Activated CD8-positive, alpha-beta memory T cell treated with anti-CD3 and anti-CD28 coated beads, Interleukin-2, amount 50 U/mL, for 1 hour (primary cell): ENCODE data around the gene KERA.

Experiments
- DNase-seq: peaks from one replicate; pipeline ENCODE4 v3.0.0-alpha.2; 2020; ENCODE audit errors: extremely low read depth

Gene KERA

GRCh38 chr12:91073426-91073825, 15.6 kb upstream of the KERA start:
- no peak for DNase-seq

- DNase-seq: no peak
Measured at GRCh38 chr12:91072931-91073330, 15.1 kb upstream of the KERA start.

GRCh38 chr12:91070936-91071335, 13.1 kb upstream of the KERA start:
- DNase-seq: no peak

- DNase-seq: no peak
Measured at GRCh38 chr12:91065396-91065795, 7.6 kb upstream of the KERA start.

- DNase-seq: no peak
Measured at GRCh38 chr12:91064640-91065039, 6.8 kb upstream of the KERA start.

GRCh38 chr12:91061091-91061490, 3.3 kb upstream of the KERA start:
- DNase-seq: no peak

GRCh38 chr12:91059211-91059610, 1.4 kb upstream of the KERA start:
- DNase-seq: no peak

GRCh38 chr12:91058786-91059185, 962 bp upstream of the KERA start:
- DNase-seq: no peak

- DNase-seq: no peak
Measured at GRCh38 chr12:91056488-91056887, 1.3 kb downstream of the KERA start.

- DNase-seq: no peak
Measured at GRCh38 chr12:91055976-91056375, 1.8 kb downstream of the KERA start.

- no peak for DNase-seq
Measured at GRCh38 chr12:91053951-91054715, 3.7 kb downstream of the KERA start.

- no peak for DNase-seq
Measured at GRCh38 chr12:91052026-91052425, 5.8 kb downstream of the KERA start.

- no peak for DNase-seq
Measured at GRCh38 chr12:91044586-91044985, 13.2 kb downstream of the KERA start.

GRCh38 chr12:91043408-91043807, 14.4 kb downstream of the KERA start:
- no peak for DNase-seq

- DNase-seq: no peak
Measured at GRCh38 chr12:91040096-91040755, 17.6 kb downstream of the KERA start.

- no peak for DNase-seq
Measured at GRCh38 chr12:91037276-91037675, 20.5 kb downstream of the KERA start.

GRCh38 chr12:91033251-91033650, 24.6 kb downstream of the KERA start:
- no peak for DNase-seq

GRCh38 chr12:91023326-91024004, 34.4 kb downstream of the KERA start:
- no peak for DNase-seq

GRCh38 chr12:91021076-91021475, 36.7 kb downstream of the KERA start:
- DNase-seq: no peak

GRCh38 chr12:91019455-91019854, 38.4 kb downstream of the KERA start:
- no peak for DNase-seq

- DNase-seq: no peak
Measured at GRCh38 chr12:91017511-91018263, 40.1 kb downstream of the KERA start.

- DNase-seq: no peak
Measured at GRCh38 chr12:91017043-91017442, 40.8 kb downstream of the KERA start.
